B cell (primary cell): ENCODE measurements around the gene S100A7.
"Not testable (repeated sequence)": the region's sequence is repeated elsewhere in the genome, so short reads cannot be mapped to it uniquely, and the experiment has no call there.

ENCODE experiments used
- EZH2 ChIP-seq: IDR thresholded peaks from 2 replicates; pipeline ENCODE4 v1.6.1; 2012; ENCODE audit warnings: borderline replicate concordance, low read depth, mild to moderate bottlenecking, moderate library complexity, low read length; ENCODE audit not compliant: insufficient read depth, poor library complexity, severe bottlenecking
- TF ChIP-seq, protein P1 (sequence below): fragments of 200-600 bp; IDR thresholded peaks from one replicate; pipeline ENCODE4 v1.8.0; 2022; ENCODE audit warnings: antibody characterized with exemption, mild to moderate bottlenecking

DNA sequence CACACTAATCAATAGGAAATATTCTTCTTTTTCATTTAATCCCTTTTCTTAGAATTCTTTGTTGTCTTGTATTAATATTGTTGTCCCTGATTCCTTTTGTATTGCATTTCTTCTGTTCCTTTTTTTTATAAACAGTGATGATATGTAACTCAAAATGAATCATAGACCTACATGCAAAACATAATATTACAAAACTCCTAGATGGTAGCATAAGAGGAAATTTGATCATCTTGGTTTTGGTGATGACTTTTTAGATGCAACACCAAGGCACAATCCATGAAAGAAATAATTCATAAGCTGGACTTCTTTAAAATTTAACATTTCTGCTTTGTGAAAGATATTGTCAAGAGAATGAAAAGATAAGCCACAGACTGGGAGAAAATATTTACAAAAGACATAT, 46.5 kb downstream of the S100A7 start:
- not testable (repeated sequence) for TF ChIP-seq EZH2
- TF ChIP-seq, protein P1, sequence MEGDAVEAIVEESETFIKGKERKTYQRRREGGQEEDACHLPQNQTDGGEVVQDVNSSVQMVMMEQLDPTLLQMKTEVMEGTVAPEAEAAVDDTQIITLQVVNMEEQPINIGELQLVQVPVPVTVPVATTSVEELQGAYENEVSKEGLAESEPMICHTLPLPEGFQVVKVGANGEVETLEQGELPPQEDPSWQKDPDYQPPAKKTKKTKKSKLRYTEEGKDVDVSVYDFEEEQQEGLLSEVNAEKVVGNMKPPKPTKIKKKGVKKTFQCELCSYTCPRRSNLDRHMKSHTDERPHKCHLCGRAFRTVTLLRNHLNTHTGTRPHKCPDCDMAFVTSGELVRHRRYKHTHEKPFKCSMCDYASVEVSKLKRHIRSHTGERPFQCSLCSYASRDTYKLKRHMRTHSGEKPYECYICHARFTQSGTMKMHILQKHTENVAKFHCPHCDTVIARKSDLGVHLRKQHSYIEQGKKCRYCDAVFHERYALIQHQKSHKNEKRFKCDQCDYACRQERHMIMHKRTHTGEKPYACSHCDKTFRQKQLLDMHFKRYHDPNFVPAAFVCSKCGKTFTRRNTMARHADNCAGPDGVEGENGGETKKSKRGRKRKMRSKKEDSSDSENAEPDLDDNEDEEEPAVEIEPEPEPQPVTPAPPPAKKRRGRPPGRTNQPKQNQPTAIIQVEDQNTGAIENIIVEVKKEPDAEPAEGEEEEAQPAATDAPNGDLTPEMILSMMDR: not testable (repeated sequence)
